HG03060 (cell line): ENCODE measurements around the gene FCRL4.
"Not testable (repeated sequence)": the region's sequence is repeated elsewhere in the genome, so short reads cannot be mapped to it uniquely, and the experiment has no call there.

Source experiments
- ATAC-seq: cut with Tn5 transposase; IDR thresholded peaks from one replicate; pipeline ENCODE4 v1.9.1; 2021; ENCODE audit warnings: low read depth, moderate number of reproducible peaks; ENCODE audit not compliant: unreplicated experiment

The FCRL4 gene

DNA sequence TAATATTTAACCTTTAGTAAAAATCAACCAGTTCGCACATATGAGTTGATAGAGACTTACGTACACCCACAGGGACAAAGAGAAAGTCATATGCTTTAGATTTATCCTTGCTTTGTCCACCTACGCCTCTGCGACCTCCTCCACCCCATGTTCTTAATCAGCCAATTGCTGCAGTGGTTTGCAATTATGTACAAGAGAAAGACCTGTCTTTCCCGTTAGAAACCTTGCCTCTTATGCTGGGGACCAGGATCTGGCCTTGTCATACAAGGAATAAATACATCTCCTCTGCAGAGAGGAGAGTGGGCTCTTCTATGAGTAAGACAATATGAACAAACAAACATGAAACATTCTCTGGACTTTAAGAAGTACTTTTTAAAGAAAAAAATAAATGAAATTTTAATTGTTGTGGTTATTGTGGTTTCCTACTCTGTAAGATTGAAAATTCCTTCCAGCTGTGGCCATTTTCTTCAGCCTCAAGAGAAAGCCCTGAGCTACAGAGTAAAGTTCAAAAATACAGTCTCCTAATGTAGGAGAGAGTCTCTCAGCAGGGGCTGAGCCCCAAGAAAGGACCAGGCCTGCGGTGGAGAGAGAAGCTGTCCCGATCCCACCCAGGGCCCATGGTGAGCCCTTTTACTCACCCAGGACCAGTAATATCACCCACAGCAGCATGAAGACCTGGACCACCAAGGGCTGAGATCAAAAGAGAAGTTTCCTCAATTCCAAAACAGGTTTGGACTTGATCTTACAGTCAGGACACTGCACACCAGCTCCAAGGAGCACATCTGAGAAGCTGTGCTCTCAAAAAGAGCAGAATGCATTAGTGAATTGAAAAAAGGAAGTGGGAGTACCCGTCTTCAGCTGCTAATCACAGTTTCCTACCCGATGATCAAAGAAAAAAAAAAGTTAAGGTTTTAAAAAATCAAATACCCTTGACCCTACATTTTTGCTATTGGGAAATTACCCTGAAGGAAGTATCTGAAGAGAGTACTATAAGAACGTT, 45.9 kb downstream of the FCRL4 start, which contains the start of gene FCRL5:
Gene FCRL5 (minus strand): TSS at position 822 of the 1,000 bp plus-strand sequence. CDS start 153 bp downstream, at position 669.
- peak; percentile 55 for ATAC-seq

DNA sequence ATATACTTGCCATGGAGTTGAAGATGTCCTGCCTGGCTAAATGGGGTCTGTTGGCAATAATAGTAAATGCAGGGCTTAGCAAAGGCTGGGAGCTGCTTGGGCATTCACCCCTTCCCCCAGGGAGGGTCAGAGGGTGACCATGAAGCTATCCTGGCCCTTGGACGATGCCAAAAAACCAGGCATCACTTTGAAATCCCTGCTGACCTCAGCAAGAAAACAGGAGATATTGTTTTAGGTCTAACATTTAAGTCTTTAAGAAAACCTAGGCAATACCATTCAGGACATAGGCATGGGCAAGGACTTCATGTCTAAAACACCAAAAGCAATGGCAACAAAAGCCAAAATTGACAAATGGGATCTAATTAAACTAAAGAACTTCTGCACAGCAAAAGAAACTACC, 49.8 kb downstream of the FCRL4 start:
- not testable (repeated sequence) for ATAC-seq

- ATAC-seq: no peak
Observed at GRCh38 chr1:157542676-157543075, 55.2 kb downstream of the FCRL4 start.

DNA sequence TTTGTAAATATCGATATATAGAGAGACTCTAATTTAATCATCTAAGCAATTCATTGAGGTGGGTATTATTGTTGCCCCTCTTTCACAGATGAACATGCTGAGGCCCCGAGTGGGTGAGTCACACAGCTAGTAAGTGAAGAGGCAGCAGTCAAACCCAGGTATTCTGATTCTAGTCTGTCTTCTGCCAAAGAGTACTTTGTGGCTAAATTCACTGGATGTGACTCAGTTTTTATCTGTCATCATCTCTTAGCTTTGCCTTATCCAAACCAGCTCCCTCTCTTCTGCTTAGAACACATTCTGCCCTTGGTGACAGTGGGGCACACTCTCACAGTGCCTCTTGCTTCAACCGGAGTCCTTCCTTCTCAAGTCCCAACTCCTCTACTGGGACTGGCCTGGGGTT, 57.0 kb downstream of the FCRL4 start:
- ATAC-seq: no peak

DNA sequence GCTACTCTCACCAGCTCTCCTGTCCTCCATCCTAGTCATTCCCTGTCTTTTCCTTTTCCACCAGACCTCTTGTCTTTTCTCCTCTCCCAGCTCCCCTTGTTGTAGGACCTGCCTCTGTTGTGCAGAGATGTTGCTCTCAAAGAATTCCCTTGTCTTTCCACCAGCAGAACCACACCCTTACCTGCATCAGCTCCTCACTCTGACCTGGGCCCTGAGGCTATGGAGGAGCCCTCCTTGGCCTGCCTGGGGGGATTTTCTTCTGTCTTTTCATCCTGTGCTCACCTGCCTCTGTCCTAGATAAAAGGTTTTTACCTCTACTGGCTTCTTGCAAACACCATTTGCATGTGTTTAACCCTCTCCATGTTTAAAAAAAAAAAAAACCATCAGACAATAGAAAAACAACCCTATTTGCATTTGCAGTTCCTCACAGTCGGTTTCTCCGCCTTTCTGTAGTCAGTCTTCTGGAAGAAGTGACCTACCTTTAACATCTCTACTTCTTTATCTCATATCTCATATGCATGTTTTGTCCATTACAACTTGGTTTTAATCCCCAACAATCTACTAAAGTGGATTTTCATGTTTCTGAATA, 57.6 kb downstream of the FCRL4 start:
- no peak for ATAC-seq

DNA sequence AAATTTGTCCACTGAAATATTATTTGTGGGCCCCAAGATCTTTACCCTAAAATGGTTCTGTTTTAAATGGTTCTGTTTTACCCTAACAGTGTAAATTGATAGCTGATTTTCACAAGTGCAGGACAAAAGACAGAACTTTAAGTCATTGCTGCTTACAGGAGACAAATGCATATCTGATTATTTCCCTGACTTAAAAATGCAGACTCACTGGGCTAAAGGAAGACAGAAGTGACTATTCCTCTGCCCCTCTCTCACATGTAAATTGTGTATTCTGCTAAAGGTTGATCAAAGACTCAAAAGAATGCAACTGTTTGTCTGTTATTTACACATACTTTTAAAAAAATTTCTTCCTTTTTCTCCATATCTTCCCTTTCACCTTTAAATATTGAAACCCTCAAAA, 58.3 kb downstream of the FCRL4 start:
- ATAC-seq: no peak

- no peak for ATAC-seq
Observed at GRCh38 chr1:157532569-157532968, 65.3 kb downstream of the FCRL4 start.

- ATAC-seq: no peak
Observed at GRCh38 chr1:157523774-157524493, 74.0 kb downstream of the FCRL4 start.
